GM19455 (cell line): ENCODE results near the gene CEP63.
"Not testable (repeated sequence)": the region's sequence is repeated elsewhere in the genome, so short reads cannot be mapped to it uniquely, and the experiment has no call there.

ENCODE experiments used
- ATAC-seq: cut with Tn5 transposase; IDR thresholded peaks from one replicate; pipeline ENCODE4 v1.9.1; 2021; ENCODE audit not compliant: unreplicated experiment

The CEP63 gene

GRCh38 chr3:134505485-134505884, 19.6 kb downstream of the CEP63 start:
- no peak for ATAC-seq

GRCh38 chr3:134511500-134511899, 25.6 kb downstream of the CEP63 start:
- ATAC-seq = no peak

GRCh38 chr3:134516905-134517304, 31.0 kb downstream of the CEP63 start:
- ATAC-seq = no peak

- ATAC-seq = no peak
These were observed 31.9 kb downstream of the CEP63 start for GRCh38 chr3:134517791-134518190.

GRCh38 chr3:134522541-134522940, 36.7 kb downstream of the CEP63 start:
- ATAC-seq = no peak

GRCh38 chr3:134525293-134525692, 39.4 kb downstream of the CEP63 start:
- ATAC-seq = no peak

- ATAC-seq = no peak
These were observed 40.5 kb downstream of the CEP63 start for GRCh38 chr3:134526319-134526718.

- no peak for ATAC-seq
These were observed 41.2 kb downstream of the CEP63 start for GRCh38 chr3:134527037-134527436.

GRCh38 chr3:134527538-134528186, 41.8 kb downstream of the CEP63 start:
- no peak for ATAC-seq

- no peak for ATAC-seq
These were observed 47.6 kb downstream of the CEP63 start for GRCh38 chr3:134533493-134533892.

- no peak for ATAC-seq
These were observed 49.5 kb downstream of the CEP63 start for GRCh38 chr3:134535186-134535970.

- no peak for ATAC-seq
These were observed 50.9 kb downstream of the CEP63 start for GRCh38 chr3:134536781-134537180.

- ATAC-seq = no peak
These were observed 56.6 kb downstream of the CEP63 start for GRCh38 chr3:134542287-134542958.

GRCh38 chr3:134543113-134543512, 57.3 kb downstream of the CEP63 start:
- no peak for ATAC-seq

GRCh38 chr3:134544316-134544715, 58.5 kb downstream of the CEP63 start:
- ATAC-seq = no peak

GRCh38 chr3:134544783-134545182, 58.9 kb downstream of the CEP63 start:
- ATAC-seq = not testable (repeated sequence)

GRCh38 chr3:134545818-134546217, 60.0 kb downstream of the CEP63 start:
- no peak for ATAC-seq

GRCh38 chr3:134552784-134553183, 66.9 kb downstream of the CEP63 start:
- ATAC-seq = no peak

GRCh38 chr3:134559591-134559990, 73.7 kb downstream of the CEP63 start:
- no peak for ATAC-seq

- ATAC-seq = no peak
These were observed 76.2 kb downstream of the CEP63 start for GRCh38 chr3:134562055-134562454.

- no peak for ATAC-seq
These were observed 77.7 kb downstream of the CEP63 start for GRCh38 chr3:134563601-134564000.

GRCh38 chr3:134564991-134565390, 79.1 kb downstream of the CEP63 start:
- no peak for ATAC-seq
